SH-SY5Y (cell line): ENCODE data around the gene PTEN.

ENCODE experiments used
- GATA2 ChIP-seq: IDR thresholded peaks from 2 replicates; pipeline ENCODE4 v1.6.1; 2011; ENCODE audit warnings: mild to moderate bottlenecking, low read depth, low read length
- GATA3 ChIP-seq: IDR thresholded peaks from 2 replicates; pipeline ENCODE4 v1.6.1; 2011; ENCODE audit warnings: low read depth, mild to moderate bottlenecking, low read length, moderate library complexity

- TF ChIP-seq GATA3 = no peak
- no peak for TF ChIP-seq GATA2
Observed at GRCh38 chr10:87886635-87887034, 23.2 kb downstream of the PTEN start.
